Neural cell (in vitro differentiated cells): ENCODE results near the gene TBC1D3D. TPM values are rescaled to one million over a fixed set of nuclear protein-coding genes. Genes with fewer than 3 reads are reported as not detected.
"Not testable (repeated sequence)": the region's sequence is repeated elsewhere in the genome, so short reads cannot be mapped to it uniquely, and the experiment has no call there.

Source experiments
- H2AFZ ChIP-seq: fragments of 200-600, 300-800 bp; sonication (generic), shearing (Covaris generic); 2 replicates; pipeline ENCODE4 v1.6.0; 2014; ENCODE audit warnings: low read depth, mild to moderate bottlenecking, antibody characterized with exemption, low read length, moderate library complexity
- H3F3A ChIP-seq: fragments of 200-600 bp; shearing (Covaris generic); 2 replicates; pipeline ENCODE4 v1.6.1; 2016; ENCODE audit warnings: mild to moderate bottlenecking, moderate library complexity, mixed read lengths, antibody characterized with exemption, low read length; ENCODE audit not compliant: insufficient read depth, poor library complexity, severe bottlenecking
- H3K27ac ChIP-seq: fragments of 200-600, 300-800 bp; sonication (generic), shearing (Covaris generic); 2 replicates; pipeline ENCODE4 v1.5.1; 2014; ENCODE audit warnings: mild to moderate bottlenecking, low read length, moderate library complexity
- H3K27me3 ChIP-seq: fragments of 300-800, 200-600 bp; sonication (generic), shearing (Covaris generic); 2 replicates; pipeline ENCODE4 v1.6.0; 2014; ENCODE audit warnings: mild to moderate bottlenecking, low read depth, low read length, moderate library complexity; ENCODE audit not compliant: insufficient read depth
- H3K36me3 ChIP-seq: fragments of 300-800, 200-600 bp; sonication (generic), shearing (Covaris generic); 2 replicates; pipeline ENCODE4 v1.5.1; 2014; ENCODE audit warnings: mild to moderate bottlenecking, antibody characterized with exemption, low read length, moderate library complexity; ENCODE audit not compliant: insufficient read depth
- H3K4me2 ChIP-seq: fragments of 300-800, 200-600 bp; sonication (generic), shearing (Covaris generic); 2 replicates; pipeline ENCODE4 v1.6.0; 2014; ENCODE audit warnings: mild to moderate bottlenecking, low read length
- H3K4me3 ChIP-seq: fragments of 300-800, 200-600 bp; sonication (generic), shearing (Covaris generic); 2 replicates; pipeline ENCODE4 v1.5.1; 2014; ENCODE audit warnings: mild to moderate bottlenecking, low read length, moderate library complexity
- H3K79me2 ChIP-seq: fragments of 200-600 bp; shearing (Covaris generic); replicated peaks from 2 replicates; pipeline ENCODE4 v1.6.0; 2014; ENCODE audit warnings: mild to moderate bottlenecking, low read length, moderate library complexity; ENCODE audit not compliant: insufficient read depth
- H3K9ac ChIP-seq: fragments of 300-800, 200-600 bp; sonication (generic), shearing (Covaris generic); 2 replicates; pipeline ENCODE4 v1.6.1; 2016; ENCODE audit warnings: mild to moderate bottlenecking, low read length, mixed read lengths
- H3K9me2 ChIP-seq: fragments of 200-600 bp; shearing (Covaris generic); 2 replicates; pipeline ENCODE4 v1.6.1; 2016; ENCODE audit warnings: mild to moderate bottlenecking, low read length, mixed read lengths; ENCODE audit not compliant: insufficient read depth
- H3K9me3 ChIP-seq: fragments of 200-600, 300-800 bp; sonication (generic), shearing (Covaris generic); 2 replicates; pipeline ENCODE4 v1.6.1; 2016; ENCODE audit warnings: mild to moderate bottlenecking, mixed run types, low read length, moderate library complexity, mixed read lengths
- H4K20me1 ChIP-seq: fragments of 200-600 bp; shearing (Covaris generic); 2 replicates; pipeline ENCODE4 v1.6.1; 2016; ENCODE audit warnings: mild to moderate bottlenecking, mixed run types; ENCODE audit not compliant: insufficient read depth
- polyA minus RNA-seq: library from RNA; depleted of rRNA, polyadenylated mRNA; stranded (reverse); fragments of >200 nt; gene quantifications from 2 replicates; pipeline ENCODE4 v1.2.3, GENCODE V29; 2014
- polyA plus RNA-seq: library from polyadenylated mRNA; depleted of rRNA; stranded (reverse); fragments of >200 nt; gene quantifications from 2 replicates; pipeline ENCODE4 v1.2.3, GENCODE V29; 2014

Gene TBC1D3D
- polyA plus RNA-seq = 0.45 TPM in 1 of 2 replicates, not detected in the other
- polyA minus RNA-seq = not detected in 2 replicates

- H2AFZ ChIP-seq, H3K79me2 ChIP-seq, H3K4me3 ChIP-seq, H3K36me3 ChIP-seq, H3K27me3 ChIP-seq, H4K20me1 ChIP-seq, H3K9me2 ChIP-seq, H3K4me2 ChIP-seq, H3K9me3 ChIP-seq, H3F3A ChIP-seq, H3K27ac ChIP-seq, H3K9ac ChIP-seq: not testable (repeated sequence)
These were observed at the start of gene TBC1D3D for GRCh38 chr17:38003676-38004075. TSS of gene TBC1D3D (plus strand) at chr17:38003976. CDS start at chr17:38005561, 1,585 bp downstream.

- H2AFZ ChIP-seq, H3K4me2 ChIP-seq, H3K27ac ChIP-seq, H3K9me3 ChIP-seq, H3K9ac ChIP-seq, H3K4me3 ChIP-seq, H3K27me3 ChIP-seq, H3K79me2 ChIP-seq, H4K20me1 ChIP-seq, H3F3A ChIP-seq, H3K36me3 ChIP-seq, H3K9me2 ChIP-seq: not testable (repeated sequence)
These were observed 14.8 kb upstream of the TBC1D3D start, which contains the start of gene TBC1D3L for GRCh38 chr17:37988960-37989359. TSS of gene TBC1D3L (minus strand) at chr17:37989060. CDS start at chr17:37987520, 1,540 bp downstream.

Other genes with a start within 250 kb of the TBC1D3D start
- gene TBC1D3K, start 79.6 kb upstream of the TBC1D3D start, polyA plus RNA-seq = not detected in 2 replicates
- 33.5 and 42.5 TPM in 2 replicates for gene TBC1D3L, start 14.9 kb upstream of the TBC1D3D start, polyA plus RNA-seq
- gene TBC1D3C, start 64.7 kb downstream of the TBC1D3D start, polyA plus RNA-seq = 8.1 and 10.4 TPM in 2 replicates
- not detected in 2 replicates for gene TBC1D3E, start 124.0 kb downstream of the TBC1D3D start, polyA plus RNA-seq
- 0.24 TPM in 1 of 2 replicates, not detected in the other for gene TBC1D3, start 188.6 kb downstream of the TBC1D3D start, polyA plus RNA-seq